ENCODE results near the gene GATB.

DNA sequence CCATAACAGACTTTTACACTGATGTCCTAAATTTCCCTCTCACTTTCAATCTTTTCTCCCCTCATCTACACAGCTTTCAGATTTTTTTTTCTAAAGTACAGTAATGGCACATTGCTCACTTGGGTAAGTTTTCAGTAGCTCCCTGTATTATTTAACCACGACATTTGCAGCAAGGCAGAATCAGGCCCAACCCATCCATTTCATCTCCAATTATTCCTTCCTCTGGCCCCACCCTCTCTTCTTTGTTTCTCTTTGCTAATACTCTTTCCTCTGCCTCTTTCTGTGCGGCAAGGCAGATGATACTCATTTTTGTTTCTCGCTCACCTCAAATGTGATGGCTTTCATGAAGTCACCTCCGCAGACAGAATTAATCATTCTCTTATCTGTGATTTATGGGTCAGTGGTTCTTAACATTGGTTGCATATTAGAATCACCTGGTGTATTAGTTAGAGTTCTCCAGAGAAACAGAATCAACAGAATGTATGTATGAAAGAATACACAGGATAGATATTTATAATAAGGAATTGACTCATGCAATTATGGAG, 43.4 kb upstream of the GATB start:
- TF ChIP-seq CTCF (IDR thresholded peaks at IDR 0.05): no peak
- no peak for TF ChIP-seq POLR2A (IDR thresholded peaks at IDR 0.05)

Measured in Peyer's patch (tissue), 4 donors.